ENCODE results near the gene DPP8. TPM values are rescaled to one million over a fixed set of nuclear protein-coding genes. Genes with fewer than 3 reads are reported as not detected.

Gene DPP8
- total and polyA plus RNA-seq, 2 donors (not counting 3 experiments of a cell fraction or from before 2014, with no cell fraction given) = 12.1 to 35.3 TPM

- no TSS peak for BruUV-seq (replicated peaks)
- FAIRE-seq (no peak), DNase-seq (ENCODE audit: low read depth, low spot score) (no peak)
- Histone ChIP-seq H3K9me3 (replicated peaks; ENCODE audit: control insufficient read depth, insufficient read depth, low read length) (no peaks in the 10 kb centered on the region), H3K9ac (replicated peaks; ENCODE audit: extremely low read depth, insufficient read depth, low read length) (no peak overlapping the region), H3K4me3 (replicated peaks in 1 of 3; ENCODE audit: insufficient read depth in 1 of 3, low read depth in 1 of 3, low read length in 3 of 3) (no peak overlapping the region), H3K27me3 (ENCODE audit: control insufficient read depth in 2 of 2, insufficient read depth in 2 of 2, low read length in 2 of 2) (peaks cover 20 to 25% of the 10 kb centered on the region in 2 experiments), H3K4me1 (ENCODE audit: control insufficient read depth, extremely low read depth, insufficient read depth, low read length) (no peaks in the 10 kb centered on the region), H3K79me2 (ENCODE audit: control insufficient read depth, insufficient read depth, low read length) (no peaks in the 10 kb centered on the region), H3K27ac (ENCODE audit: insufficient read depth, low read depth, low read length) (no peak overlapping the region), H3K9me1 (replicated peaks; ENCODE audit: control insufficient read depth, extremely low read depth, insufficient read depth, low read length) (no peaks in the 10 kb centered on the region), H4K20me1 (replicated peaks; ENCODE audit: control insufficient read depth, extremely low read depth, insufficient read depth, low read length) (no peaks in the 10 kb centered on the region), H3K4me2 (ENCODE audit: insufficient read depth, low read length) (no peak overlapping the region), H3K36me3 (ENCODE audit: control insufficient read depth in 2 of 2, extremely low read depth in 1 of 2, insufficient read depth in 2 of 2, low read length in 2 of 2) (no peaks in the 10 kb centered on the region), H2AFZ (ENCODE audit: low read depth, low read length) (no peak overlapping the region)
- dilution Hi-C loops (cut with MboI; ENCODE audit: extremely low pct_ligation_motif_present, low sequenced_read_pairs) = no loop called here
- intact Hi-C loops (cut with micrococcal nuclease) = loop anchor here (1.0 kb wide), 1 partner anchor 16 kb away; no protein-coding TSS in a partner anchor
- POLR2A ChIA-PET = no interaction called here
- TF ChIP-seq POLR2A (IDR thresholded peaks at IDR 0.05; ENCODE audit: low read depth, low read length) (no peak), MYC (IDR thresholded peaks at IDR 0.05; ENCODE audit: low read depth, low read length) (no peak), GATA2 (IDR thresholded peaks at IDR 0.05; ENCODE audit: insufficient read depth, insufficient read length, low read depth, low read length) (no peak), FOS (IDR thresholded peaks at IDR 0.05; ENCODE audit: borderline replicate concordance, insufficient read depth, low read length) (no peak), JUN (IDR thresholded peaks at IDR 0.05; ENCODE audit: borderline replicate concordance, insufficient read depth, insufficient read length, low read depth) (no peak), EZH2 (IDR thresholded peaks at IDR 0.05; ENCODE audit: borderline replicate concordance, low read depth, low read length, severe bottlenecking) (no peak)
- CTCF ChIA-PET = interaction anchor here (0.6 to 3.9 kb wide), 18 partner anchors 8 to 1058 kb away, joined by 3 to 94 read pairs (median 6); partner anchors contain the start of genes IGDCC4 and RNU5B-1
Observed at GRCh38 chr15:65401611-65402240, 115.8 kb downstream of the DPP8 start.

Data from endothelial cell of umbilical vein (primary cell).